ENCODE results near the gene ARAP3. TPM values are rescaled to one million over a fixed set of nuclear protein-coding genes. Genes with fewer than 3 reads are reported as not detected.
"Not testable (repeated sequence)": the region's sequence is repeated elsewhere in the genome, so short reads cannot be mapped to it uniquely, and the experiment has no call there.

Gene ARAP3
- total RNA-seq, result 10 to 100 TPM in 1 of 2 experiments, 1 to 10 TPM in 1; 9.9 to 11.0 TPM

GRCh38 chr5:141681695-141682641, at the start of gene ARAP3:
ARAP3 (minus strand) TSS chr5:141682230; CDS start chr5:141680486, 1,744 bp downstream.
- Mint-ChIP-seq H3K27me3 (no peaks in the 10 kb centered on the region), H3K4me3 (peak within 1 kb of the TSS; percentile 75), H3K36me3 (no peaks in the 10 kb centered on the region), H3K9me3 (ENCODE audit: low read depth) (no peaks in the 10 kb centered on the region), H3K4me1 (peaks cover 30% of the 10 kb centered on the region), H3K27ac (peak within 1 kb of the TSS; percentile 73)
- CTCF ChIA-PET, result interaction anchor here (1.0 to 5.5 kb wide), 9 partner anchors 12 to 287 kb away, joined by 3 to 79 read pairs (median 5); partner anchors contain the start of genes PCDH1 and RNF14
- ATAC-seq (peak; percentile 88), DNase-seq (peak; percentile 62)

- CTCF ChIA-PET, result no interaction called here
- no peaks in the 10 kb centered on the region for H3K36me3 Mint-ChIP-seq
- H3K4me3 Mint-ChIP-seq, result no peak overlapping the region
These were observed 47.5 kb upstream of the ARAP3 start for GRCh38 chr5:141729387-141730006.

DNA sequence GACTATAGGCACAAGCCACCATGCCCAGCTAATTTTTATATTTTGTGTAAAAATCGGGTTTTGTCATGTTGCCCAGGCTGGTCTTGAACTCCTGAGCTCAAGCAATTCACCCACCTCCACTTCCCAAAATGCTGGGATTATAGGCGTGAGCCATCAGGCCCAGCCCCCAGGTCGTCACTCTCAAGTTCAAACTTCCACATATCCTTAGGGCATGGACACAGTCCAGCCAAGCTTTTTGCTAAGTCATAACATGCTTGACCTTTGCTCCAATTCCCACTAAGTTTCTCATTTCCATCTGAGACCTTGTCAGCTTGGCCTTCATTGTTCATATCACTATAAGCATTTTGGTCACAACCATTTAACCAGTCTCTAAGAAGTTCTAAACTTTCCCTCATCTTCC, 43.9 kb upstream of the ARAP3 start:
- H3K27me3 Mint-ChIP-seq, result peaks cover 19% of the 10 kb centered on the region
- ATAC-seq (no peak), DNase-seq (no peak)
- no peak overlapping the region for H3K27ac Mint-ChIP-seq
- H3K4me3 Mint-ChIP-seq, result no peak overlapping the region
- no peaks in the 10 kb centered on the region for H3K9me3 Mint-ChIP-seq (ENCODE audit: low read depth)
- H3K4me1 Mint-ChIP-seq, result no peaks in the 10 kb centered on the region
- no peaks in the 10 kb centered on the region for H3K36me3 Mint-ChIP-seq
- CTCF ChIA-PET, result no interaction called here

More at GRCh38 chr5:141729387-141730006, 47.5 kb upstream of the ARAP3 start:
- H3K27me3 Mint-ChIP-seq, result peaks cover 16% of the 10 kb centered on the region
- DNase-seq, result no peak
- peaks cover 14% of the 10 kb centered on the region for H3K4me1 Mint-ChIP-seq
- no peak overlapping the region for H3K27ac Mint-ChIP-seq
- H3K9me3 Mint-ChIP-seq (ENCODE audit: low read depth), result no peaks in the 10 kb centered on the region
- ATAC-seq, result no peak

- CTCF ChIA-PET; ATAC-seq; H3K9me3 Mint-ChIP-seq (ENCODE audit: low read depth); DNase-seq; H3K27ac Mint-ChIP-seq; H3K36me3 Mint-ChIP-seq; H3K4me3 Mint-ChIP-seq; H3K4me1 Mint-ChIP-seq: not testable (repeated sequence)
- peaks cover 14% of the 10 kb centered on the region for H3K27me3 Mint-ChIP-seq
These were observed 43.1 kb upstream of the ARAP3 start for GRCh38 chr5:141725174-141725573.

GRCh38 chr5:141722266-141722665, 40.2 kb upstream of the ARAP3 start:
- CTCF ChIA-PET, result interaction anchor here (0.9 to 1.5 kb wide), 2 partner anchors 92 to 157 kb away, joined by 3 to 6 read pairs; partner anchors contain the start of gene PCDH1

GRCh38 chr5:141717043-141717442, 35.0 kb upstream of the ARAP3 start:
- H3K4me3 Mint-ChIP-seq, result no peak overlapping the region
- peaks cover 15% of the 10 kb centered on the region for H3K27me3 Mint-ChIP-seq
- DNase-seq (no peak), ATAC-seq (no peak)
- no peaks in the 10 kb centered on the region for H3K4me1 Mint-ChIP-seq
- H3K27ac Mint-ChIP-seq, result no peak overlapping the region
- no peaks in the 10 kb centered on the region for H3K9me3 Mint-ChIP-seq (ENCODE audit: low read depth)
- H3K36me3 Mint-ChIP-seq, result no peaks in the 10 kb centered on the region
- CTCF ChIA-PET, result interaction anchor here (0.6 to 2.1 kb wide), 2 partner anchors 14 to 97 kb away, joined by 3 to 5 read pairs; no protein-coding TSS in a partner anchor

More at GRCh38 chr5:141722266-141722665, 40.2 kb upstream of the ARAP3 start:
- H3K27ac Mint-ChIP-seq, result no peak overlapping the region
- DNase-seq (no peak), ATAC-seq (no peak)
- no peaks in the 10 kb centered on the region for H3K4me1 Mint-ChIP-seq
- no peaks in the 10 kb centered on the region for H3K9me3 Mint-ChIP-seq (ENCODE audit: low read depth)
- H3K4me3 Mint-ChIP-seq, result no peak overlapping the region
- H3K27me3 Mint-ChIP-seq, result peaks cover 11% of the 10 kb centered on the region
- no peaks in the 10 kb centered on the region for H3K36me3 Mint-ChIP-seq

DNA sequence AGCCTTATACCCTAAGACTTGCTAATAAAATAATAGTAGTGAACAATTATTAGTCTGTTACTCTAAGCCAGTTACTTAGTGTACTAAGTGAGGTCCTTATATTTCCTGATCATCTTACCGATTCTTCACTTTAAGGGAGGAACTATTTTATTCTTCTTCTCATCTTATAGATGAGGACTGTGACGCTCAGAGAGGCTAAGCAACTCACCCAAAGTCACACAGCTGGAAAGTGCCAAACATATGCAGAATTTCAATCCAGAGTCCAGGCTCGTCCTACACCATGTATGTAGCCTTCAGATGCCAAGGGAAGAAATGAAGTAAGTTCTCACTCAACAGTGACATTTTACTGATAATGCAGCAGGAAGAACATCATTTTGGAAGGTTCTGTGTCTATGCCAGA, 34.4 kb upstream of the ARAP3 start:
- Mint-ChIP-seq H3K27me3 (peaks cover 15% of the 10 kb centered on the region), H3K27ac (no peak overlapping the region), H3K4me1 (no peaks in the 10 kb centered on the region), H3K9me3 (ENCODE audit: low read depth) (no peaks in the 10 kb centered on the region), H3K36me3 (no peaks in the 10 kb centered on the region), H3K4me3 (no peak overlapping the region)
- CTCF ChIA-PET, result interaction anchor here (2.1 kb wide), 1 partner anchor 14 kb away, joined by 5 read pairs; no protein-coding TSS in a partner anchor
- DNase-seq (no peak), ATAC-seq (no peak)

- peaks cover 12% of the 10 kb centered on the region for H3K27me3 Mint-ChIP-seq
- H3K36me3 Mint-ChIP-seq, result no peaks in the 10 kb centered on the region
- no peak for DNase-seq
- no peaks in the 10 kb centered on the region for H3K4me1 Mint-ChIP-seq
- ATAC-seq, result no peak
- CTCF ChIA-PET, result interaction anchor here (2.1 kb wide), 1 partner anchor 13 kb away, joined by 5 read pairs; no protein-coding TSS in a partner anchor
- H3K4me3 Mint-ChIP-seq, result no peak overlapping the region
- H3K9me3 Mint-ChIP-seq (ENCODE audit: low read depth), result no peaks in the 10 kb centered on the region
- H3K27ac Mint-ChIP-seq, result no peak overlapping the region
These were observed 34.0 kb upstream of the ARAP3 start for GRCh38 chr5:141716009-141716408.

- ATAC-seq, result no peak
- Mint-ChIP-seq H3K36me3 (no peaks in the 10 kb centered on the region), H3K27me3 (peaks cover 12% of the 10 kb centered on the region), H3K4me3 (no peak overlapping the region), H3K27ac (no peak overlapping the region), H3K9me3 (ENCODE audit: low read depth) (no peaks in the 10 kb centered on the region), H3K4me1 (no peaks in the 10 kb centered on the region)
- CTCF ChIA-PET, result interaction anchor here (2.1 kb wide), 1 partner anchor 13 kb away, joined by 5 read pairs; no protein-coding TSS in a partner anchor
- DNase-seq, result no peak
These were observed 33.4 kb upstream of the ARAP3 start for GRCh38 chr5:141715346-141715905.

- Mint-ChIP-seq H3K9me3 (ENCODE audit: low read depth) (no peaks in the 10 kb centered on the region), H3K4me1 (no peaks in the 10 kb centered on the region), H3K36me3 (no peaks in the 10 kb centered on the region), H3K27ac (no peak overlapping the region), H3K4me3 (no peak overlapping the region), H3K27me3 (peaks cover 12% of the 10 kb centered on the region)
- CTCF ChIA-PET, result no interaction called here
- ATAC-seq, result no peak
- DNase-seq, result no peak
These were observed 32.7 kb upstream of the ARAP3 start for GRCh38 chr5:141714542-141715310.

GRCh38 chr5:141713616-141714309, 31.7 kb upstream of the ARAP3 start:
- CTCF ChIA-PET, result interaction anchor here (0.9 kb wide), 1 partner anchor 20 kb away, joined by 3 read pairs; no protein-coding TSS in a partner anchor
- Mint-ChIP-seq H3K27ac (no peak overlapping the region), H3K27me3 (peaks cover 12% of the 10 kb centered on the region), H3K36me3 (no peaks in the 10 kb centered on the region), H3K4me1 (no peaks in the 10 kb centered on the region), H3K4me3 (no peak overlapping the region), H3K9me3 (ENCODE audit: low read depth) (no peaks in the 10 kb centered on the region)
- DNase-seq (no peak), ATAC-seq (no peak)

DNA sequence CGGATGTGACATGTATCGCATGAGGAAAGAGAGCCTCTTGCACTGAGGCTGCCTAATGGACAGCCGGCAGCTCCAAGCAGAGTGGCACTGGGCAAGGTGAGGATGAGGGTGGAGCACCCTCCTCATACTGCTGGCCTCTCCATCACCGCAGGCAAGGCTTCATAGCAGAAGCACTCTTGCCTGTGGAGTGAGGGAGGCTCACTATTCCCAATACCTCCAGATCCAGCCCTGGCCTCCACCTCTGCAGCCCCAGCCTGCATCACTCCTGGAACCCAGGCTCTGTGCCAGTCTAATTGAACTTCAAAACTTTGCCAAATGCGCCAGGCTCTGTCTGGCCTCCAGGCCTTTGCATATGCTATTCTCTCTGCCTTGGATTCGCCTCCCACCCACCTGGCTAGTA, 29.7 kb upstream of the ARAP3 start:
- DNase-seq (no peak), ATAC-seq (no peak)
- Mint-ChIP-seq H3K4me1 (no peaks in the 10 kb centered on the region), H3K27ac (no peak overlapping the region), H3K36me3 (no peaks in the 10 kb centered on the region), H3K9me3 (ENCODE audit: low read depth) (no peaks in the 10 kb centered on the region), H3K27me3 (peaks cover 7% of the 10 kb centered on the region), H3K4me3 (no peak overlapping the region)
- CTCF ChIA-PET, result no interaction called here

Data from activated CD8-positive, alpha-beta memory T cell treated with anti-CD3 and anti-CD28 coated beads, Interleukin-2, amount 10 ng/mL, durations not matched to agents 7 days and 5 days (primary cell).